ENCODE data around the gene RPL9.
A peak's percentile ranks its signal among the peaks of the same experiment; 100 is the strongest.
"Not testable (repeated sequence)": the region's sequence is repeated elsewhere in the genome, so short reads cannot be mapped to it uniquely, and the experiment has no call there.

RPL9 gene

DNA sequence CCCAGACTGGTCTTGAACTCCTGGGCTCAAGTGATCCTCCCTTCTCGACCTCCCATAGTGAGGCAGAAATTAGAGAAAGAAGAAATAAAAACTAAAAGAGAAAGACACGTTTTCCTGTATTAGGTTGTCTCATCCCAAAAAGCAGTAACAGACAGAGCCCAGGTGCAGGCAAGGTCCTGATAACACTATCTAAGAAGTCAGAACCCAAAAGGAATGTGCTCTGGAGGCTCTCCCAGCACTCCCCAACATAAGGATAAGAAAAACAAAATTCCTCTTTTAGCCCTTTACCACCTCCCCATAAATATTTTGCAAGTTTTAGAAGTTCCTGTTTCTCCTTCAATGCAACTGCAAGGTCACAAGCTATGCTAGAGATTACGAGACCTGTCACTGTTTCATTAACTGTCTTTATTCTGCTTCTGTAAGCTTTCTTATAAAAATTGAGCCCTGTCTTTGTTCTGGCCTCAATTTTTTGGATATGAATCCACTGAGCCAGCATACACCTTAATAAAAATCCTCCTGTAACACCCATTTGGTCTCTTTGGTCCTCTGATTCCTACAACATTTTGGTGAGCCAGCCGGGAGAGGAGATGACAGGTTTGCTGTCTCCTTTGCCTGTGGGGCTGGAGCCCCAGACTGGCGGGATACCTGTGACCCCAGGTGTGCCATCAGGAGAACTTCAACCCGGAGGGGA is 26.0 kb upstream of the RPL9 start:
- DNase-seq (ENCODE audit: low read depth in 1 of 2, low spot score in 1 of 2): no peak
- in situ Hi-C loops (cut with HindIII; ENCODE audit: low pct_unique_long_range_greater_than_20kb, low sequenced_read_pairs): no loop called here
- TF ChIP-seq JUND (IDR thresholded peaks at IDR 0.05; ENCODE audit: low read depth): no peak

GRCh38 chr4:39480902-39481695 is 22.4 kb upstream of the RPL9 start:
- TF ChIP-seq JUND (IDR thresholded peaks at IDR 0.05; ENCODE audit: low read depth): no peak
- no peak for DNase-seq (ENCODE audit: low read depth in 1 of 2, low spot score in 1 of 2)
- in situ Hi-C loops (cut with HindIII; ENCODE audit: low pct_unique_long_range_greater_than_20kb, low sequenced_read_pairs): no loop called here

DNA sequence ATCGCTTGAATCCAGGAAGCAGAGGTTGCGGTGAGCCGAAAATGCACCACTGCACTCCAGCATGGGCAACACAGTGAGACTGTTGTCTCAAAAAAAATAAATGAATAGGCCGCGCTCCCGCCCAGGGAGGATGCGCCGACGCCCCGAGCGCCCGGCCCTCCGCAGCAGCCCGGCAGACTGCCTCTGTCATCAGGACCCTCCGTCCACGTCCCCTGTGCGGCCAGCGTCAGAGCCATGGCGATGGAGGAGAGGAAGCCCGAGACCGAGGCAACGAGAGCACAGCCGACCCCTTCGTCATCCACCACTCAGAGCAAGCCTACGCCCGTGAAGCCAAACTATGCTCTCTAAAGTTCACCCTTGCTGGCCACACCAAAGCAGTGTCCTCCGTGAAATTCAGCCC is 21.5 kb upstream of the RPL9 start:
- in situ Hi-C loops (cut with HindIII; ENCODE audit: low pct_unique_long_range_greater_than_20kb, low sequenced_read_pairs): no loop called here
- no peak for DNase-seq (ENCODE audit: low read depth in 1 of 2, low spot score in 1 of 2)

DNA sequence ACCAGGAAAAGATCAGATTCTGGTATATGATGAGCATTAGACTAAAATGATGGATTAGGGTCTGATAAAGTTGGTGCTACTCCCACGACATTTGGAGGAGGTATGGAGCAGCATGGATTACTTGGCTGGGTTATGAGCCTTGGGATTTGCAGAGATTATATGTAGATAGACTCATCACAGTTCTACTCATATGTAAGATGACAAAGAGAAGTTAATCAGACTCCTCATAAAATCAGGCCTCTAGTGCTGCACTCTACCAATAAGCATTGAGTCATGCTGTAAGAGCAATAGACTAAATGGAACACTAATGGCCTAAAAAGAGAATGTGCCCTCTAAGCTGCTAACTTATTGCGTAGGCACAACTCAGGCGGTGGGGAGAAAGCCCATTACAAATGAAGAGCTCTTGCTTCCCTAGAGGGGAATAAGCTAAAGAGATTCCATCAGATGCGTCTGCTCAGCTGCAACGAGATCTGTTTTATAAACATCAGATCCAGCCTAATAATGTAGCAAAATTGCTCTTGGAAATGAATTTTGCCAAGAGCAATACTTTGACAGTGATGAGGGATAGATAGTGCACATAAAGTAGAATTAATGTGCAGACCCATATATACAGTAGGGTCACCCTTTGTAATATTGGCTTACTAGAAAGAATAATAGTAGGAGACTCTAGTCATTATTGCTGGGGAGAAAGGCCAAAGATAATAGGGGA is 17.6 kb upstream of the RPL9 start:
- in situ Hi-C loops (cut with HindIII; ENCODE audit: low pct_unique_long_range_greater_than_20kb, low sequenced_read_pairs): no loop called here
- TF ChIP-seq JUND (IDR thresholded peaks at IDR 0.05; ENCODE audit: low read depth): no peak
- no peak for DNase-seq (ENCODE audit: low read depth in 1 of 2, low spot score in 1 of 2)

More for the DNA sequence above, 21.5 kb upstream of the RPL9 start:
- TF ChIP-seq JUND (IDR thresholded peaks at IDR 0.05; ENCODE audit: low read depth): no peak

DNA sequence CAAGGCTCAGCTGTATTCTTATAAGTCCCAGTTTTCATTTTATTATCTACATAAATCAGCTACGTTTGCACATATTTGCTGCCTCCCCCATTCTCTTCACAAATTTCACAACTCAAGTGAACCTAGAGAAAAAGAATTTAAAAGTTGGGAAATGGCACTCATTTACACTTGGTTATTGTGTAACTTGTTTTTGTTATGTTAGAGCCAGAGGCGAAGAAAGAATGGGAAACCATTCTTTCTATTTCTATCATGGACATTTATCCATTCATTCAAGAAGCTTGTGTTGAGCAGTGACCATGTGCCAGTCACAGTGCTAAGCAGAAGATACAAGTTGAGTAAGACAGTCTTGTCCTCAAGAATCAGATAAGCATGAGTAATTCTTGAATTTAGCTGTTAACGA is 13.7 kb upstream of the RPL9 start:
- in situ Hi-C loops (cut with HindIII; ENCODE audit: low pct_unique_long_range_greater_than_20kb, low sequenced_read_pairs): no loop called here
- no peak for DNase-seq (ENCODE audit: low read depth in 1 of 2, low spot score in 1 of 2)
- TF ChIP-seq JUND (IDR thresholded peaks at IDR 0.05; ENCODE audit: low read depth): no peak

DNA sequence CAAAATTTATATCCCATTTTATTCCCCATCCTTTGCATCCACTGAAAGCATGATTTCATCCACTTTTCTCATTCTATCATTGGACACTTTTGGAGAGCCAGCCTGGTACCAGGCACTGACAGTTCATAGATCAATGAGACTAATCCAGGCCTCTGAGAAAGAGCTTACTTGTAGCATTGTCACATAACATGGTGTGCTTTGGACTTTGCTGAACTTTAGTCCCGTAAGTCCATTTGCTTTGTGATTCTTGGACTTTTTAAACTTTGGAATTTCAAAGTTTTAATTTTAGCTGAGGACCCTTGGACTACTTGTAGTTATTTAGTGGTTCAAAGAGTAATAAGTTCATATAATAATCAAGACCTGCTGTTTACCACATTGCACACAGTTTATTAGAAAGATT is 11.7 kb upstream of the RPL9 start:
- TF ChIP-seq JUND (IDR thresholded peaks at IDR 0.05; ENCODE audit: low read depth): no peak
- DNase-seq (ENCODE audit: low read depth in 1 of 2, low spot score in 1 of 2): no peak
- in situ Hi-C loops (cut with HindIII; ENCODE audit: low pct_unique_long_range_greater_than_20kb, low sequenced_read_pairs): no loop called here

GRCh38 chr4:39469429-39470077 is 10.8 kb upstream of the RPL9 start:
- in situ Hi-C loops (cut with HindIII; ENCODE audit: low pct_unique_long_range_greater_than_20kb, low sequenced_read_pairs): no loop called here
- TF ChIP-seq JUND (IDR thresholded peaks at IDR 0.05; ENCODE audit: low read depth): no peak
- DNase-seq (ENCODE audit: low read depth in 1 of 2, low spot score in 1 of 2): peak in 1 of 2 experiments; percentile 63

GRCh38 chr4:39467464-39467863 is 8.7 kb upstream of the RPL9 start:
- no peak for TF ChIP-seq JUND (IDR thresholded peaks at IDR 0.05; ENCODE audit: low read depth)
- in situ Hi-C loops (cut with HindIII; ENCODE audit: low pct_unique_long_range_greater_than_20kb, low sequenced_read_pairs): no loop called here
- DNase-seq (ENCODE audit: low read depth in 1 of 2, low spot score in 1 of 2): no peak

DNA sequence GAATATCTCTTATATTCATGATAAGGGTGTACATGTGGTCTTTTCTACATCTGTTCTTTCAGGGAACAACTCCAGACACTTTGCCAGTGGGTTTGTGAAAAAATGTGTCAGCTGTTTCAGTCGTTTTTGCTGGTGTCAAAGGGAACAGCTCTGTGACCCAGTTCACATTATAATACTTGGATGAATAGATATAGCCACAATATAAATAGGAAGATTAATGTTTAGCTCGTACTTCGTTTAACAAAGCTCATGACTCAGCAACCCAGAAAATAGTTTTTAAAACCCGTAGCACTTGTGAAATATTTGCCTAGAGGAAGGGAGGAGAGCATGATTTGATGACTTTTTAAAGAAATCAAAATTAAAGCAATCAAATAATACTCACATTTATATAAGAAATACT is 8.0 kb upstream of the RPL9 start:
- DNase-seq (ENCODE audit: low read depth in 1 of 2, low spot score in 1 of 2): no peak
- in situ Hi-C loops (cut with HindIII; ENCODE audit: low pct_unique_long_range_greater_than_20kb, low sequenced_read_pairs): no loop called here
- TF ChIP-seq JUND (IDR thresholded peaks at IDR 0.05; ENCODE audit: low read depth): no peak

GRCh38 chr4:39464886-39465501 is 6.3 kb upstream of the RPL9 start:
- TF ChIP-seq JUND (IDR thresholded peaks at IDR 0.05; ENCODE audit: low read depth): no peak
- no peak for DNase-seq (ENCODE audit: low read depth in 1 of 2, low spot score in 1 of 2)
- in situ Hi-C loops (cut with HindIII; ENCODE audit: low pct_unique_long_range_greater_than_20kb, low sequenced_read_pairs): no loop called here

- DNase-seq (ENCODE audit: low read depth in 1 of 2, low spot score in 1 of 2); in situ Hi-C loops (cut with HindIII; ENCODE audit: low pct_unique_long_range_greater_than_20kb, low sequenced_read_pairs): not testable (repeated sequence)
Measured at GRCh38 chr4:39458161-39458504, 589 bp downstream of the RPL9 start.
